Measurements from ENCODE around the gene PID1.

DNA sequence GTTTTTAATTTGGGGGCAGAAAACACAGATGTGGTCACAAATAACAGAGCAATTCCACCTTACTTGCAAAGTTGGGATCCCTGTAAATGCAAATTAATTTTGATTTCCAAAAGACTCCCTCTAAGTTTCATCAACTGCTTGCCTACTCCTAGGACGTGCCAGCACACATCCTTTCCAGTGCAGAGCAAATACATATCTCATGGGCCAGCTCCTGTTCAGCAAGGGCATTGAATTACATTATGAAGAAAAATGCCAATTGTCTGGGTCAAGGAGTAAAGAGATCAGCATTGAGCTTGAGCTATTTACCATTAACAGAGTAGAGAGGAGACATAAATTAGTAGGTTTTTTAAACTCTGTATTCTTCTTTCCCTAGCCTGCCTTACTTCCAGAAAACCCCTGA, 18.8 kb downstream of the PID1 start:
- TF ChIP-seq, protein P1, sequence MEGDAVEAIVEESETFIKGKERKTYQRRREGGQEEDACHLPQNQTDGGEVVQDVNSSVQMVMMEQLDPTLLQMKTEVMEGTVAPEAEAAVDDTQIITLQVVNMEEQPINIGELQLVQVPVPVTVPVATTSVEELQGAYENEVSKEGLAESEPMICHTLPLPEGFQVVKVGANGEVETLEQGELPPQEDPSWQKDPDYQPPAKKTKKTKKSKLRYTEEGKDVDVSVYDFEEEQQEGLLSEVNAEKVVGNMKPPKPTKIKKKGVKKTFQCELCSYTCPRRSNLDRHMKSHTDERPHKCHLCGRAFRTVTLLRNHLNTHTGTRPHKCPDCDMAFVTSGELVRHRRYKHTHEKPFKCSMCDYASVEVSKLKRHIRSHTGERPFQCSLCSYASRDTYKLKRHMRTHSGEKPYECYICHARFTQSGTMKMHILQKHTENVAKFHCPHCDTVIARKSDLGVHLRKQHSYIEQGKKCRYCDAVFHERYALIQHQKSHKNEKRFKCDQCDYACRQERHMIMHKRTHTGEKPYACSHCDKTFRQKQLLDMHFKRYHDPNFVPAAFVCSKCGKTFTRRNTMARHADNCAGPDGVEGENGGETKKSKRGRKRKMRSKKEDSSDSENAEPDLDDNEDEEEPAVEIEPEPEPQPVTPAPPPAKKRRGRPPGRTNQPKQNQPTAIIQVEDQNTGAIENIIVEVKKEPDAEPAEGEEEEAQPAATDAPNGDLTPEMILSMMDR (IDR thresholded peaks at IDR 0.05): no peak
- no peak for TF ChIP-seq EZH2 (IDR thresholded peaks at IDR 0.05; ENCODE audit: borderline replicate concordance, insufficient read depth, low read depth, low read length, poor library complexity, severe bottlenecking)
